ENCODE results near the gene ICOSLG.

- no peak for TF ChIP-seq CTCF (IDR thresholded peaks at IDR 0.05)
- TF ChIP-seq EZH2 (IDR thresholded peaks at IDR 0.05), result no peak
These were observed 31.0 kb upstream of the ICOSLG start for GRCh38 chr21:44271558-44272283.
